CD4-positive, alpha-beta T cell (primary cell): Measurements from ENCODE around the gene STAMBPL1. TPM values are rescaled to one million over a fixed set of nuclear protein-coding genes. Genes with fewer than 3 reads are reported as not detected.

ENCODE experiments used
- ATAC-seq: fragments of 200-7000 bp; cut with Tn5 transposase; one replicate; pipeline ENCODE4 v1.10.0; 2022; ENCODE audit warnings: mild to moderate bottlenecking; ENCODE audit not compliant: poor library complexity
- CTCF ChIA-PET: fragments of 350-600 bp; sonication (Branson Sonifier 250); formaldehyde crosslinking; loops from one replicate; lab custom pipeline; 2021; ENCODE audit warnings: antibody characterized with exemption, inconsistent platforms; lab: Charles Lee
- POLR2A ChIA-PET: fragments of 350-600 bp; sonication (Branson Sonifier 250); formaldehyde crosslinking; loops from one replicate; lab custom pipeline; 2021; ENCODE audit warnings: antibody characterized with exemption, inconsistent platforms; lab: Charles Lee
- DNase-seq, 14 experiments: peaks; one replicate each; pipeline ENCODE4 v3.0.0-alpha.2; 2013 to 2020; ENCODE audit warnings: mixed read lengths in 2 of 14
- H3K27ac ChIP-seq, 2 donors: one replicate each; pipeline versions ENCODE4 v1.5.1 to v1.7.0; 2013; ENCODE audit warnings: low read length in 2 of 2, low read depth in 1 of 2, mild to moderate bottlenecking in 1 of 2
- H3K27me3 ChIP-seq, 2 experiments: 1 replicate in 1 of 2; 2 replicates in 1 of 2; pipeline versions ENCODE4 v1.6.1 to v1.7.0; 2013; ENCODE audit warnings: low read length in 2 of 2, control low read depth in 1 of 2, mild to moderate bottlenecking in 1 of 2, moderate library complexity in 1 of 2; ENCODE audit not compliant: insufficient read depth in 2 of 2, control insufficient read depth in 1 of 2
- H3K36me3 ChIP-seq: one replicate; pipeline ENCODE4 v1.6.1; 2013; ENCODE audit warnings: low read length, control low read depth; ENCODE audit not compliant: insufficient read depth
- H3K4me1 ChIP-seq: one replicate; pipeline ENCODE4 v1.6.1; 2013; ENCODE audit warnings: low read length, control low read depth; ENCODE audit not compliant: insufficient read depth
- H3K4me3 ChIP-seq: one replicate; pipeline ENCODE4 v1.5.1; 2013; ENCODE audit warnings: mild to moderate bottlenecking, low read length, moderate library complexity
- H3K9me3 ChIP-seq, 2 experiments: 1 replicate in 1 of 2; 2 replicates in 1 of 2; pipeline versions ENCODE4 v1.6.1 to v1.7.0; 2013; ENCODE audit warnings: low read length in 2 of 2, mild to moderate bottlenecking in 2 of 2, control low read depth in 1 of 2, moderate library complexity in 1 of 2; ENCODE audit not compliant: control insufficient read depth in 1 of 2, insufficient read depth in 1 of 2
- H3K27ac Mint-ChIP-seq: one replicate; pipeline ENCODE4 v1.8.0; 2020; ENCODE audit warnings: mixed read lengths
- H3K27me3 Mint-ChIP-seq: one replicate; pipeline ENCODE4 v1.8.0; 2021; ENCODE audit warnings: mixed read lengths
- H3K36me3 Mint-ChIP-seq: one replicate; pipeline ENCODE4 v1.8.0; 2021; ENCODE audit warnings: low read depth, mixed read lengths
- H3K4me1 Mint-ChIP-seq: one replicate; pipeline ENCODE4 v1.8.0; 2021; ENCODE audit warnings: low read depth, mixed read lengths
- H3K4me3 Mint-ChIP-seq: one replicate; pipeline ENCODE4 v1.8.0; 2020; ENCODE audit warnings: mild to moderate bottlenecking, mixed read lengths
- H3K9me3 Mint-ChIP-seq: one replicate; pipeline ENCODE4 v1.8.0; 2020; ENCODE audit warnings: mixed read lengths
- CTCF ChIP-seq: fragments of 200-600 bp; IDR thresholded peaks from one replicate; pipeline ENCODE4 v1.8.0; 2022; ENCODE audit warnings: antibody characterized with exemption, mild to moderate bottlenecking
- intact Hi-C, 2 experiments: fragments of 100-400 bp; cut with DNase I in 1 of 2; cut with micrococcal nuclease in 1 of 2; formaldehyde crosslinking; loops; one replicate each; pipeline versions ENCODE4 v1.15.1 to v1.9.0; 2023 to 2025; cut with DNase I, micrococcal nuclease
- total RNA-seq, 174 experiments: library from RNA in 2 of 174; stranded (reverse) in 2 of 174; gene quantifications; one replicate each; pipeline ENCODE4 v1.2.3 and lab custom pipeline; 2021 to 2026

Gene STAMBPL1
- total RNA-seq, 2 experiments from 2014 or later, result 23.7 to 26.7 TPM

- Histone ChIP-seq H3K27ac (no peak overlapping the region), H3K4me3 (no peak overlapping the region), H3K36me3 (peaks cover 34% of the 10 kb centered on the region), H3K4me1 (peaks cover 14% of the 10 kb centered on the region), H3K27me3 (no peaks in the 10 kb centered on the region), H3K9me3 (no peaks in the 10 kb centered on the region)
- POLR2A ChIA-PET, result interaction anchor here (4.8 kb wide), 1 partner anchor 19 kb away, joined by 25 read pairs; the partner anchor contains the start of gene STAMBPL1
- TF ChIP-seq CTCF, result no peak
- DNase-seq (no peak), ATAC-seq (no peak)
- H3K27ac Mint-ChIP-seq, result peak overlapping the region; percentile 29
- no peak overlapping the region for H3K4me3 Mint-ChIP-seq
- no peaks in the 10 kb centered on the region for H3K27me3 Mint-ChIP-seq
- H3K36me3 Mint-ChIP-seq, result peaks cover 38% of the 10 kb centered on the region
- CTCF ChIA-PET, result interaction anchor here (0.9 kb wide), 1 partner anchor 9 kb away, joined by 3 read pairs; no protein-coding TSS in a partner anchor
- H3K9me3 Mint-ChIP-seq, result no peaks in the 10 kb centered on the region
- intact Hi-C loops, result no loop called here
- peaks cover 55% of the 10 kb centered on the region for H3K4me1 Mint-ChIP-seq
These were observed 18.7 kb downstream of the STAMBPL1 start for GRCh38 chr10:88898727-88899126.

GRCh38 chr10:88899886-88900285 lies 19.8 kb downstream of the STAMBPL1 start:
- H3K9me3 Mint-ChIP-seq, result no peaks in the 10 kb centered on the region
- intact Hi-C loops, result no loop called here
- Histone ChIP-seq H3K4me3 (no peak overlapping the region), H3K27ac (no peak overlapping the region), H3K4me1 (peaks cover 14% of the 10 kb centered on the region), H3K27me3 (no peaks in the 10 kb centered on the region), H3K36me3 (peaks cover 37% of the 10 kb centered on the region), H3K9me3 (no peaks in the 10 kb centered on the region)
- no peak overlapping the region for H3K4me3 Mint-ChIP-seq
- H3K27me3 Mint-ChIP-seq, result no peaks in the 10 kb centered on the region
- peaks cover 50% of the 10 kb centered on the region for H3K36me3 Mint-ChIP-seq
- TF ChIP-seq CTCF, result no peak
- H3K27ac Mint-ChIP-seq, result no peak overlapping the region
- ChIA-PET POLR2A (interaction anchor here (0.7 to 4.8 kb wide), 2 partner anchors 20 to 870 kb away, joined by 3 to 25 read pairs; partner anchors contain the start of gene STAMBPL1), CTCF (interaction anchor here (1.1 to 1.9 kb wide), 2 partner anchors 15 to 64 kb away, joined by 4 to 7 read pairs; no protein-coding TSS in a partner anchor)
- no peak for DNase-seq
- no peak for ATAC-seq
- H3K4me1 Mint-ChIP-seq, result peaks cover 60% of the 10 kb centered on the region

GRCh38 chr10:88901206-88901983 lies 21.4 kb downstream of the STAMBPL1 start:
- Mint-ChIP-seq H3K27me3 (no peaks in the 10 kb centered on the region), H3K27ac (peak overlapping the region; percentile 28), H3K4me1 (peaks cover 46% of the 10 kb centered on the region), H3K9me3 (no peaks in the 10 kb centered on the region), H3K36me3 (peaks cover 58% of the 10 kb centered on the region), H3K4me3 (no peak overlapping the region)
- H3K36me3 ChIP-seq, result peaks cover 45% of the 10 kb centered on the region
- H3K4me3 ChIP-seq, result no peak overlapping the region
- peaks cover 13% of the 10 kb centered on the region for H3K4me1 ChIP-seq
- no peaks in the 10 kb centered on the region for H3K9me3 ChIP-seq
- DNase-seq (peak in 3 of 14 experiments; percentile 22 to 42 (median 38)), ATAC-seq (no peak)
- no peak for TF ChIP-seq CTCF
- H3K27me3 ChIP-seq, result no peaks in the 10 kb centered on the region
- ChIA-PET POLR2A (interaction anchor here (0.6 to 4.8 kb wide), 2 partner anchors 20 to 21 kb away, joined by 4 to 25 read pairs; partner anchors contain the start of gene STAMBPL1), CTCF (interaction anchor here (1.0 to 1.9 kb wide), 3 partner anchors 9 to 65 kb away, joined by 3 to 7 read pairs (median 5); no protein-coding TSS in a partner anchor)
- no peak overlapping the region for H3K27ac ChIP-seq
- intact Hi-C loops, result no loop called here
